B cell (primary cell): Measurements from ENCODE around the gene MSH3. TPM values are rescaled to one million over a fixed set of nuclear protein-coding genes. Genes with fewer than 3 reads are reported as not detected.

ENCODE experiments used
- ATAC-seq: fragments of 200-7000 bp; cut with Tn5 transposase; one replicate; pipeline ENCODE4 v1.10.0; 2021; ENCODE audit warnings: low read depth, mild to moderate bottlenecking, moderate number of reproducible peaks, moderate library complexity
- CTCF ChIA-PET: fragments of 350-600 bp; sonication (Branson Sonifier 250); formaldehyde crosslinking; loops from one replicate; lab custom pipeline; 2021; ENCODE audit warnings: antibody characterized with exemption, inconsistent platforms; lab: Charles Lee
- POLR2A ChIA-PET: fragments of 350-600 bp; sonication (Branson Sonifier 250); formaldehyde crosslinking; loops from one replicate; lab custom pipeline; 2021; ENCODE audit warnings: antibody characterized with exemption; lab: Charles Lee
- DNase-seq: peaks from one replicate; pipeline ENCODE4 v3.0.0; 2013
- H2AFZ ChIP-seq: 2 replicates; pipeline ENCODE4 v1.6.1; 2012; ENCODE audit warnings: mild to moderate bottlenecking, low read depth, low read length; ENCODE audit not compliant: insufficient read depth, poor library complexity, severe bottlenecking
- H3K27ac ChIP-seq, 2 donors: 1 replicate in 1 of 2; 2 replicates in 1 of 2; pipeline ENCODE4 v1.5.1; 2012 to 2013; ENCODE audit warnings: low read length in 2 of 2, mild to moderate bottlenecking in 2 of 2, moderate library complexity in 1 of 2
- H3K27me3 ChIP-seq, 4 experiments: fragments of 200-600 bp in 1 of 4; sonication (generic) in 1 of 4; replicated peaks in 1 of 4; 1 replicate in 2 of 4; 2 replicates in 2 of 4; pipeline versions ENCODE4 v1.6.1 to v1.7.0; 2013 to 2016; ENCODE audit warnings: low read length in 3 of 4, mild to moderate bottlenecking in 2 of 4, mixed read lengths in 1 of 4, moderate library complexity in 1 of 4; ENCODE audit not compliant: insufficient read depth in 4 of 4, control insufficient read depth in 3 of 4; ENCODE audit errors: control extremely low read depth in 1 of 4
- H3K36me3 ChIP-seq, 2 experiments: replicated peaks in 1 of 2; 1 replicate in 1 of 2; 2 replicates in 1 of 2; pipeline versions ENCODE4 v1.6.1 to v1.7.1; 2013; ENCODE audit warnings: low read length in 1 of 2; ENCODE audit not compliant: insufficient read depth in 2 of 2, control insufficient read depth in 1 of 2; ENCODE audit errors: control extremely low read depth in 1 of 2, extremely low read depth in 1 of 2
- H3K4me1 ChIP-seq, 2 donors: fragments of 200-600 bp in 1 of 2; sonication (generic) in 1 of 2; 1 replicate in 1 of 2; 2 replicates in 1 of 2; pipeline versions ENCODE4 v1.5.1 to v1.6.1; 2013 to 2017; ENCODE audit warnings: low read length in 2 of 2; ENCODE audit not compliant: control insufficient read depth in 2 of 2, insufficient read depth in 2 of 2
- H3K4me2 ChIP-seq: replicated peaks from 2 replicates; pipeline ENCODE3; 2012; ENCODE audit warnings: mild to moderate bottlenecking, low read depth, low read length; ENCODE audit not compliant: poor library complexity, severe bottlenecking
- H3K4me3 ChIP-seq, 5 experiments: fragments of 200-600 bp in 1 of 5; sonication (generic) in 1 of 5; 1 replicate in 3 of 5; 2 replicates in 2 of 5; pipeline versions ENCODE4 v1.5.1 to v1.7.0; 2011 to 2016; ENCODE audit warnings: low read length in 4 of 5, mild to moderate bottlenecking in 4 of 5, low read depth in 2 of 5, control low read depth in 1 of 5, moderate library complexity in 1 of 5; ENCODE audit not compliant: insufficient read depth in 1 of 5; ENCODE audit errors: control extremely low read depth in 1 of 5, extremely low read depth in 1 of 5
- H3K79me2 ChIP-seq: fragments of 200-600 bp; sonication (generic); one replicate; pipeline ENCODE4 v1.6.0; 2016; ENCODE audit warnings: low read length; ENCODE audit not compliant: control insufficient read depth, insufficient read depth
- H3K9ac ChIP-seq: fragments of 200-600 bp; sonication (generic); 2 replicates; pipeline ENCODE4 v1.6.1; 2017; ENCODE audit warnings: mild to moderate bottlenecking, low read length, moderate library complexity
- H3K9me3 ChIP-seq, 3 donors: one replicate each; pipeline versions ENCODE4 v1.6.1 to v1.7.1; 2013; ENCODE audit warnings: low read length in 2 of 3; ENCODE audit not compliant: control insufficient read depth in 2 of 3, insufficient read depth in 1 of 3; ENCODE audit errors: control extremely low read depth in 1 of 3
- H4K20me1 ChIP-seq: 2 replicates; pipeline ENCODE4 v1.6.0; 2012; ENCODE audit warnings: mild to moderate bottlenecking, low read length; ENCODE audit not compliant: insufficient read depth, control insufficient read depth, poor library complexity, severe bottlenecking
- H3K27ac Mint-ChIP-seq: one replicate; pipeline ENCODE4 v1.8.0; 2021; ENCODE audit warnings: mixed read lengths
- H3K27me3 Mint-ChIP-seq: one replicate; pipeline ENCODE4 v1.8.0; 2021; ENCODE audit warnings: mixed read lengths
- H3K4me1 Mint-ChIP-seq: one replicate; pipeline ENCODE4 v1.8.0; 2021; ENCODE audit warnings: mixed read lengths
- H3K4me3 Mint-ChIP-seq: one replicate; pipeline ENCODE4 v1.8.0; 2021; ENCODE audit warnings: mixed read lengths
- H3K9me3 Mint-ChIP-seq: one replicate; pipeline ENCODE4 v1.8.0; 2022; ENCODE audit warnings: mixed read lengths; ENCODE audit not compliant: insufficient read depth
- CTCF ChIP-seq: fragments of 200-600 bp; IDR thresholded peaks from one replicate; pipeline ENCODE4 v1.8.0; 2022; ENCODE audit warnings: antibody characterized with exemption, mild to moderate bottlenecking
- EZH2 ChIP-seq: IDR thresholded peaks from 2 replicates; pipeline ENCODE4 v1.6.1; 2012; ENCODE audit warnings: borderline replicate concordance, low read depth, mild to moderate bottlenecking, moderate library complexity, low read length; ENCODE audit not compliant: insufficient read depth, poor library complexity, severe bottlenecking
- WGBS: methylation state at CpG from one replicate; pipeline ENCODE4 v1.1.5; 2013; ENCODE audit warnings: missing lambda C conversion rate; ENCODE audit not compliant: insufficient coverage; 5-methylcytosine and 5-hydroxymethylcytosine counted together
- intact Hi-C: fragments of 100-400 bp; cut with micrococcal nuclease; formaldehyde crosslinking; loops from one replicate; pipeline ENCODE4 v1.10.0; 2022
- polyA plus RNA-seq: library from polyadenylated mRNA; depleted of rRNA; stranded (reverse); fragments of >200 nt; gene quantifications from 2 replicates; pipeline ENCODE4 v1.2.3, GENCODE V29; 2012
- total RNA-seq, 2 donors: library from RNA; stranded (reverse); fragments of 120-200 nt in 1 of 2; gene quantifications; 1 replicate in 1 of 2; 2 replicates in 1 of 2; pipeline versions ENCODE4 v1.2.3 to v1.2.4, GENCODE V29; 2013 to 2022

Gene MSH3
- total and polyA plus RNA-seq, 2 donors (not counting 1 experiment from before 2014, with no cell fraction given), result 3.5 to 26.3 TPM

- no peaks in the 10 kb centered on the region for H4K20me1 ChIP-seq
- no peak for DNase-seq
- Mint-ChIP-seq H3K27ac (no peak overlapping the region), H3K9me3 (no peaks in the 10 kb centered on the region), H3K27me3 (no peaks in the 10 kb centered on the region), H3K4me3 (no peak overlapping the region), H3K4me1 (no peaks in the 10 kb centered on the region)
- no peak overlapping the region for H3K9ac ChIP-seq
- no peaks in the 10 kb centered on the region for H3K9me3 ChIP-seq
- WGBS, result no CpG with 5 or more reads among the region's 1 CpG
- no peaks in the 10 kb centered on the region for H3K27me3 ChIP-seq
- ChIA-PET CTCF (interaction anchor here (1.1 kb wide), 1 partner anchor 10 kb away, joined by 4 read pairs; no protein-coding TSS in a partner anchor), POLR2A (no interaction called here)
- H3K4me2 ChIP-seq, result no peak overlapping the region
- H3K4me1 ChIP-seq, result no peaks in the 10 kb centered on the region
- ATAC-seq, result no peak
- TF ChIP-seq EZH2 (no peak), CTCF (no peak)
- no peak overlapping the region for H2AFZ ChIP-seq
- no peak overlapping the region for H3K27ac ChIP-seq
- intact Hi-C loops, result no loop called here
- H3K79me2 ChIP-seq, result no peaks in the 10 kb centered on the region
- H3K36me3 ChIP-seq, result peaks cover 8 to 18% of the 10 kb centered on the region in 2 experiments
- no peak overlapping the region for H3K4me3 ChIP-seq
Observed at GRCh38 chr5:80810425-80810824, 156.0 kb downstream of the MSH3 start.

DNA sequence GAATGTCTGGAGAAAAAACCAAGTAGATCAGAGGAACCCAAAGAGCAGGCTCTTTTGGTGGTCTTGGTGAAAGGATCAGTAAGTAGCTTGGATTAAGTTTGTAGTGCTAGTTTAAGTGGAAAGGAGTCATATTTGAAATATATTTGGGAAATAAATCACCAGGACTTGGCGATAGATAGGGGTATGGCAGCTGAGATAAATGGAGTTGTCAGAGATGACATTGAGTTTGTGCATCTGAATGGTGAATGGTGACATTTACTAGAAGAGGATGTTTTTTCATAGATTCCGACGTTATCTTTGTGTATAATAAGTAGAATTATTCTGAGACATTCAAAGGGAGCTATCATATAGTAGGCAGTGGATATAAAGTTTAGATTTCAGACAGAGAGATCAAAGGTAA is 162.1 kb downstream of the MSH3 start:
- no peak overlapping the region for H3K4me2 ChIP-seq
- H4K20me1 ChIP-seq, result no peaks in the 10 kb centered on the region
- no peaks in the 10 kb centered on the region for H3K79me2 ChIP-seq
- ChIA-PET POLR2A (no interaction called here), CTCF (no interaction called here)
- H3K4me3 Mint-ChIP-seq, result no peak overlapping the region
- no peak overlapping the region for H3K27ac Mint-ChIP-seq
- H2AFZ ChIP-seq, result no peak overlapping the region
- no peaks in the 10 kb centered on the region for H3K4me1 Mint-ChIP-seq
- TF ChIP-seq EZH2, result no peak
- no peak for TF ChIP-seq CTCF
- 100% methylated on average over 3 of the region's 3 CpGs for WGBS
- peaks cover 12 to 18% of the 10 kb centered on the region in 2 experiments for H3K36me3 ChIP-seq
- DNase-seq (no peak), ATAC-seq (no peak)
- H3K27me3 ChIP-seq, result no peaks in the 10 kb centered on the region
- H3K27me3 Mint-ChIP-seq, result no peaks in the 10 kb centered on the region
- no peak overlapping the region for H3K9ac ChIP-seq
- H3K9me3 ChIP-seq, result no peaks in the 10 kb centered on the region
- intact Hi-C loops, result no loop called here
- no peaks in the 10 kb centered on the region for H3K4me1 ChIP-seq
- H3K4me3 ChIP-seq, result no peak overlapping the region
- no peak overlapping the region for H3K27ac ChIP-seq
- H3K9me3 Mint-ChIP-seq, result peaks cover 7% of the 10 kb centered on the region
